ENCODE results near the gene GNB1L. TPM values are rescaled to one million over a fixed set of nuclear protein-coding genes. Genes with fewer than 3 reads are reported as not detected.
"Not testable (repeated sequence)": the region's sequence is repeated elsewhere in the genome, so short reads cannot be mapped to it uniquely, and the experiment has no call there.

The GNB1L gene
- total RNA-seq, 1 donor = 4.0 TPM

DNA sequence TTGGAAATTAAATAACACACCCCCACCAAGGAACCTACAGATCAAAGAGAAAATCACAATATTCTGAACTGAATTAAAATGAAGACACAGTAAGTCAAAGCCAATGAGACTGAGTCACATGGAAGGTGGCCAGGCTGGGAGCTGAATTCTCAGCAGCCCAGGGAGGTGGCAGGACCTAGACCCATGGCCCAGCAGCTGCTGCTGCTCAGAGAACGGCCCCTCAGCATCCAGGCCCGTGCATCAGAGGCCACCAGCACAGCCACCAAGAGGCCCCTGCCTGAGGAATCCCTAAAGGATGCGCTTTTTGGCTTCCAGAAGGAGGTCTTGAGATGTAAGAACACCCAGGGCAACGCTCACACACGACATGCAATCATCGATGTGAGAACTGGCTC, 59.1 kb downstream of the GNB1L start:
- Histone ChIP-seq H3K4me3 (ENCODE audit: insufficient read depth, low read length) (no peak overlapping the region), H3K9me3 (ENCODE audit: low read depth, low read length) (no peaks in the 10 kb centered on the region), H3K27me3 (ENCODE audit: insufficient read depth, low read length) (no peaks in the 10 kb centered on the region), H3K79me2 (ENCODE audit: insufficient read depth, low read length) (no peaks in the 10 kb centered on the region), H2AFZ (ENCODE audit: low read length) (no peak overlapping the region), H4K20me1 (ENCODE audit: insufficient read depth, low read length) (peaks cover 2% of the 10 kb centered on the region), H3K4me2 (ENCODE audit: insufficient read depth, low read length) (no peak overlapping the region), H3K4me1 (ENCODE audit: insufficient read depth, low read length) (peaks cover 9% of the 10 kb centered on the region), H3K36me3 (ENCODE audit: insufficient read depth, low read length) (peaks cover 5% of the 10 kb centered on the region), H3K27ac (ENCODE audit: low read depth, low read length) (no peak overlapping the region)
- TF ChIP-seq CTCF (IDR thresholded peaks at IDR 0.05; ENCODE audit: extremely low read depth, low read depth, low read length) = no peak
- peak; percentile 92 for DNase-seq (ENCODE audit: insufficient read length, low spot score, missing footprints)

DNA sequence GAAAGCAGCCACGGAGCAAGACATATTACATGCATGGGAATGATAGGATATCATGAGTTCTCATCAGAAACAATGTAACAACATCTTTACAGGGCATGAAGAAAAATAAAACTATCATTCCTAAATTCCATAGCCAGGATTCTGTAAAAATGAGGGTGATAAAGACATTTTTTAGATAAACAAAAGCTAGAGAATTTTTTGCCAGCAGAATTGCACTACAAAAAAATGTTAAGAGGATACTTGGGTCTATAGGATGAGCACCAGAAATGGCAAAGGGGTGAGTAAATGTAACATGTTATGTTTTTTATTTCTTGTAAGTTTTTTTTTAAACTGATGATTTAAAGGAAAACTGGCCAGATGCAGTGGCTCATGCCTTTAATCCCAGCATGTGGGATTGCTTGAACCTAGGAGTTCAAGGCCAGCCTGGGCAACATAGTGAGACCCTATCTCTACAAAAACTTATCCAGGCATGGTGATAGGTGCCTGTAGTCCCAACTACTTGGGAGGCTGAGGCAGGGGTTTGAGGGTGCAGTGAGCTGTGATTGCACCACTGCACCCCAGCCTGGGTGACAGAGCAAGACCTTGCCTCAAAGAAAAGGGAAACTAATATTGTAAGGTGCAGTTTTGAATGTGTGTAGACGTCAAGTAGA, 60.9 kb downstream of the GNB1L start:
- Histone ChIP-seq H3K36me3 (ENCODE audit: insufficient read depth, low read length) (peaks cover 5% of the 10 kb centered on the region), H4K20me1 (ENCODE audit: insufficient read depth, low read length) (peaks cover 2% of the 10 kb centered on the region), H3K27ac (ENCODE audit: low read depth, low read length) (no peak overlapping the region), H3K4me2 (ENCODE audit: insufficient read depth, low read length) (no peak overlapping the region), H3K4me3 (ENCODE audit: insufficient read depth, low read length) (no peak overlapping the region), H3K79me2 (ENCODE audit: insufficient read depth, low read length) (no peaks in the 10 kb centered on the region), H3K27me3 (ENCODE audit: insufficient read depth, low read length) (no peaks in the 10 kb centered on the region), H2AFZ (ENCODE audit: low read length) (no peak overlapping the region), H3K4me1 (ENCODE audit: insufficient read depth, low read length) (peaks cover 1% of the 10 kb centered on the region), H3K9me3 (ENCODE audit: low read depth, low read length) (no peaks in the 10 kb centered on the region)
- peak; percentile 63 for DNase-seq (ENCODE audit: insufficient read length, low spot score, missing footprints)
- TF ChIP-seq CTCF (IDR thresholded peaks at IDR 0.05; ENCODE audit: extremely low read depth, low read depth, low read length) = no peak

DNA sequence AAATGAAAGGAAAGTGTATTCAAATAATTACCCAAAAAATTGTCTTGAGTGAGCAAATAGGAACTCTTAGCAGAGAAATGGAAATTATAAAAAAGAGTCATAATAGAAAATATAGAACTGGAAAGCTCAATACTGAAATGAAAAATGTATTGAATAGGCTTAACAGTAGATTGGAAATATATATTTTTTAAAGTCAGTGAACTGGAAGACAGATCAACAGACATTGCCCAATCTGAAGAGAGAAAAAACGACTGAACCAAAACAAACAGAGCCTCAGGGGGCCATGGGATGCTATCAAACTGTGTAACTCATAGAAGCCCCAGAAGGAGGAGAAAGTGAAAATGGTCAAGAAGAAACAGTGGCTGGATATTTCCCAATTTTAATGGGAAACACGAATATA, 61.5 kb downstream of the GNB1L start:
- Histone ChIP-seq H3K4me2 (ENCODE audit: insufficient read depth, low read length) (no peak overlapping the region), H3K4me3 (ENCODE audit: insufficient read depth, low read length) (no peak overlapping the region), H4K20me1 (ENCODE audit: insufficient read depth, low read length) (peaks cover 2% of the 10 kb centered on the region), H2AFZ (ENCODE audit: low read length) (no peak overlapping the region), H3K27me3 (ENCODE audit: insufficient read depth, low read length) (no peaks in the 10 kb centered on the region), H3K4me1 (ENCODE audit: insufficient read depth, low read length) (no peaks in the 10 kb centered on the region), H3K36me3 (ENCODE audit: insufficient read depth, low read length) (peaks cover 5% of the 10 kb centered on the region), H3K79me2 (ENCODE audit: insufficient read depth, low read length) (no peaks in the 10 kb centered on the region), H3K27ac (ENCODE audit: low read depth, low read length) (no peak overlapping the region), H3K9me3 (ENCODE audit: low read depth, low read length) (no peaks in the 10 kb centered on the region)
- no peak for DNase-seq (ENCODE audit: insufficient read length, low spot score, missing footprints)
- no peak for TF ChIP-seq CTCF (IDR thresholded peaks at IDR 0.05; ENCODE audit: extremely low read depth, low read depth, low read length)

DNA sequence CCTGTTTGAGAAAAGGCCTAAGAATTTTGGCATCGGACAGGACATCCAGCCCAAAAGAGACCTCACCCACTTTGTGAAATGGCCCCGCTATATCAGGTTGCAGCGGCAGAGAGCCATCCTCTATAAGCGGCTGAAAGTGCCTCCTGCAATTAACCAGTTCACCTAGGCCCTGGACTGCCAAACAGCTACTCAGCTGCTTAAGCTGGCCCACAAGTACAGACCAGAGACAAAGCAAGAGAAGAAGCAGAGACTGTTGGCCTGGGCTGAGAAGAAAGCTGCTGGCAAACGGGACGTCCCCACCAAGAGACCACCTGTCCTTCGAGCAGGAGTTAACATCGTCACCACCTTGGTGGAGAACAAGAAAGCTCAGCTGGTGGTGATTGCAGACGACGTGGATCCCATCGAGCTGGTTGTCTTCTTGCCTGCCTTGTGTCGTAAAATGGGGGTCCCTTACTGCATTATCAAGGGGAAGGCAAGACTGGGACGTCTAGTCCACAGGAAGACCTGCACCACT, 62.2 kb downstream of the GNB1L start:
- not testable (repeated sequence) for H3K9me3 ChIP-seq (ENCODE audit: low read depth, low read length); DNase-seq (ENCODE audit: insufficient read length, low spot score, missing footprints); H3K4me1 ChIP-seq (ENCODE audit: insufficient read depth, low read length); H3K27ac ChIP-seq (ENCODE audit: low read depth, low read length); H3K36me3 ChIP-seq (ENCODE audit: insufficient read depth, low read length); H3K27me3 ChIP-seq (ENCODE audit: insufficient read depth, low read length); H3K4me2 ChIP-seq (ENCODE audit: insufficient read depth, low read length); H3K79me2 ChIP-seq (ENCODE audit: insufficient read depth, low read length); H3K4me3 ChIP-seq (ENCODE audit: insufficient read depth, low read length); H2AFZ ChIP-seq (ENCODE audit: low read length); H4K20me1 ChIP-seq (ENCODE audit: insufficient read depth, low read length)
